ENCODE measurements around the gene GAREM1.
"Not testable (repeated sequence)": the region's sequence is repeated elsewhere in the genome, so short reads cannot be mapped to it uniquely, and the experiment has no call there.

GAREM1 gene

DNA sequence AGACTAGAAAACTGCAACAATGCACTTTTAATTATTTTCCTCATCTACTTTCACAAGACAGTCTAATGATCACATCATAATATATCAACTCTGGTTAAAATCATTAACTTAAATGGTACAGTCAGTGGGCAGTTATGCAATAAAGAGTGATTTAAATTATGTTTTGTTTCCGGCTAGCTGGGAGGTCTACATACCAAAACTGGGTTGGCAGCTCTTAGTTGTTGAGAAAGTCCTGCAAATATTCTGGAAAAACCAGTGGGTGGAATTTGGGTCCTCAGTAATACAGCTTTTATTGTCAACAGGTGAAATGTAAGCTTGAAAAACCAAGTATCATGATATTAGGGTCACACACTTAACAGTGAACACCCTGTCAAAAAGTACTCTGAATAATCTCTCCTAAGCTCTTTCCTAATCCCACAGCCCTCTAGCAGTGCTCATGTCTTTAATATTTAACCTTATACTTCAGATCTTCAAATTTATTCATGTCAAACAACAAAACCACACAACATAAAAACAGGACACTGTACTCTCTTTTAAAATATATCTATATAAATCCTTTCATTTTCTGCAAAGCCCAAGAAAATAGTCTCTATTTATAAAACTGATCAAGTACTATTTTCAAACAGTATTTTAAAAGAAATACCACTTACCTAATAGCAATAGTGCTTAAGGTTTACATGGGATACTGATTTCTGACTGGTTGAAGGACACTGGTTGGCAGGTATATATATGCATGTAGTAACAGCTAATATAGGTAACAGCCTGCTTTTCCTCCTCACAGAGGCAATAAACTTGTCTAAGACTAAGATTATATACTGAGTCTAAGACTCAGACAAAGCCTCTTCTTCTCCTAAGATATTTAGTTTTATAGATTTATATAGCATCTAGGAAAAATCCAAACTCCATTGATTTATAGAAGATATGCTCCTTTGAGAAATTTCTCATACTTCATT, 103.8 kb downstream of the GAREM1 start:
- DNase-seq, result no peak

DNA sequence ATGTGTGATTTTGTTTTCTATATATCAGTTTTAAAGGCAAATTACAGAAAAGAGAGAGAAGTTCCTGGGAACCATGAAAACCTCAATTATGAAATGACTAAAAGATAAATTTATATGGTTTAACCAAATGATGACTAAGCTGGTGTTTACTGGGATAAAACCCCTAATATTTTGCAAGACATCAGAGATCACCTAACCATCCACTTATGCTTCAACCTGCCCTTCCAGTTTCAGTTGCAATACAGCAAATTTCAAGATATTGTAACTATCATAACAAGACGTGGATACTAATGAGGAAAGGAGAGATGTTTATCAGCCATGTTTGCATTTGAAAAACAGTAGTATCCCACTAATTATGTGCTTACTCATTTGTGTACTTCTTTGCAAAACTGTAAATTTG, 108.2 kb downstream of the GAREM1 start:
- no peak for DNase-seq

DNA sequence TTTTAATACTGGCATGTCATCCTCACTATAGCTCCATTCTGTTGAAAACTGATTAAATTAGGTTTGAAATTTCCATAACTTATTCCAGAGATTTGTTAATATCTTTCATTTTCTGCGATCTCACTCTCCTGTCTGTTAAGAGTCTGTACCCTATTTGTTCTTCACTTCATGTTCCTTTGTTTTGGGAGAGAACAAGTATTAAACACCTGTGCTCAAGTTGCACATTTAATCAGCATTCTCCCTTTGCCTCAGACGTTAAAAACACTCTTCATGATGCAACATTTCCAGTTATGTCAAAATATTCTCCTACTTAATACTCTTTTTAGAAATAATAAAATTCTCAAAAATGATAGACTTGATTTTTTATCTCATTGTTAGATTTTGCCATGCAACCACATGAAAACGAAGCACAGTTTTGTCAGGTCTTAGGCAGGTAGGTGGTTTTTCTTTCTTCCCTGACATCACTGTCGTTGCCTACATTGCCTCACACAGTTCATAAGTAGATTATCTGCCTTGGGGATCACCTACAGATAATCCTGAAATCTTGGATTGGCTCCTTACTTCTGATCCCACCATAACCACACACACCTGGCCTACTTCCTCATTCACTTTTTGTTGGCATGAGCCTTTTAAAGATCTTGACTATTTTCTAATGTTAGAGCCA, 109.9 kb downstream of the GAREM1 start:
- no peak for DNase-seq

DNA sequence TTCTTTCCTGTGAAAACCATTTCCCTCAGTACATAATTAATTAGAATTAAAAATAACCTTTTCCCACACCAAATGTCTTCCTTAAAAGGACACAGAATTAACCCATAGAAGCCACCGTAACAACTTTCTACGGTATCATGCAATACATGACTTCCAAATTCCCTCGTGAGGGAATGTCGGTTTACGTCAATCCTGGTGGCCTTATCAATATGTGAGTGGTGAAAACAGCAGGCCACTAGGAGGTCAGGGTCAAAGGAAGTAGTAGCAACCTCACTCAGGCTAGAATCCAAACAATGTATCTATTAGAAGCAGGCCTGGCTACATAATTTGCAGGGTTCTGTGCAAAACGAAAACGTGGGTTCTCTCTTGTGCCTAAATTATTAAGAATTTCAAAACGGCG, 112.2 kb downstream of the GAREM1 start:
- no peak for DNase-seq

DNA sequence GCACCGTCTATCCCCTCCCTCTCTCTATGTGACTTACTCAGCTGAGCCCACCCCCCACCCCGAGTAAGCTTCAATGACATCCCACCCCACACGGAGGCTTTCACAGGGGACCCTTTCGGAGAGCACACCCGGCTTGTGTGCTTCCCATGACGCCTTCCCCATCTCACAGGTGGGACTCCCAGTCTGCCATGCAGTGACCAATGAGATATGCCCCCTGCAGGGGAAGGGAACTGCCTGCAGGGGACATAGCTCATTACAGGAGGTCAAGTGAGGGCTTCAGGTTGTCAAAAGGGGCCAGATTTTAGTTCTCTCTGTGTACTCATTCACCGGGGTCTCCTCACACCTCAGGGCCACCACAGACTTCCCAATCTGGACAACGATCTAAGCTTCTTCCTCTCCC, 112.6 kb downstream of the GAREM1 start:
- DNase-seq, result no peak

DNA sequence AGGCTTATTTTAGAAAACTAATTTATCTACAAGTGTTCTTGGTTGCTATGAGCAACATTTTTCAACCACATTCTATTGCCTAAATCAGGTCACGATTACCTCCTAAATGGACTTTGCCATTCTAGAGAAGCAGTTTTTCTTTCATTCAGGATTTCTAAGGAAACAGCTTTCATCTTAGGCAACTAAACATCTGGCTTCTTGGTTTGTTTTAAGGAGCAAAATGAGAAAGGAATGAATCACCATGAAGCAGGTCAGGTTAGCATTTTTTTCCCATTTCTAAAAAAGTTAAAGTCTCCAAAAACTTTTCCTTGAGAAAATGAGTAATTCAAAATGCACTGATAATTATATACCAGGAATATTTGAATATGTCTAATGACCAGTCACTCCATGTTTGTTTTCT, 114.8 kb downstream of the GAREM1 start:
- no peak for DNase-seq

DNA sequence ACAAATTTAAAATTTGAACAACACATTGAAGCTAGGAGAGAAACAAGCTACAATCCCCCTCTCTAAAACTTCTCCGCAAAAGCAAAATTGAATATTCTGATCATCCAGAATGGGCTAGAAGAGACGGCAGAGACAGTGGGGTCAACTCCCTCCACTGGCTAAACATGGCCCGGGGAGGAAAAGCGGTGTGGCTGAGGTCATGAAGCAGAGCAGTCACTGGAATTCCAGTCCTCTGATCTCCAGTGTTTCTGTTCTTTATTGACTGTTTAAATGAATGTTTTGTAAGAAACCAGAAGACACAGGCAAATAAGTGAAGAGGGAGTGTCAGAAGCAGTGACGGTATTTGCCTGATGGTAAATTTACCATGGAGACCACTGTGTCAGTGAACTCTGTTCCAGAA, 116.2 kb downstream of the GAREM1 start:
- DNase-seq, result no peak

DNA sequence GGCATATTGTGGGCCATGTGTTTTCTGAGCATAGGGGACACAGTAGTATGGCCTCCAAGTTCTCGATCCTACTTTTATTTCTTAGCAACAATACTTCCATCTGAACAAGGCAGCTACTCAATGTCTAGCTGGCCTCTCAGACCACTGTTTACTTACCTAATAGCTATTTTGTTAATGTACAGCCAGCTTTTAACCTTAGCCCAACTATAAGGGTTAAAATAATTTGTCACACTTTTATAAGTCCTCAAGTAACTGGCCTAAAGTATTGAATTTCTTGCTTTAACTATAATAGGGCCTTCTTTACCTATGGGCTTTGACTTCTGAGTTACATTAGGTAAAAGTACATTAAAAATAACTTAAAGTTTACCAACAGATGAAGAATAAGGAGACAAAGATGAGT, 117.4 kb downstream of the GAREM1 start:
- DNase-seq, result no peak

DNA sequence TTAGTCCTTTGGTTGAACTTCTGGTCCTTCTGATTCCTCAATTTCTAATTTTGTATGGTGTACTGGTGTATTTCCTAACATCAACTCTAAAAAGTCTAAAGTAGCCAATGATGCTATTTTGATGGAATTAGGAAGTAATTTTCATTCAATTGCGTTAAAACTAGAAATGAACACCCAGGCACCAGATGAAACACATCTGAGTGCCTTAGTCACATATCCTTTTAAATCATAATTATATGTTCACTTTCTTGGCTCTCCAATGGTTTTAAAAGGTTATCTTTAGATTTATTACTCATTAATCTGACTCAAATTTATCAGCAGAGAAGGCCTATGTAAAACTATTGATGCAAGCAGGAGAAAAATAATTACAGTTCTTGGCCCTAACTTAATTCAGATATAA, 119.7 kb downstream of the GAREM1 start:
- DNase-seq, result no peak

DNA sequence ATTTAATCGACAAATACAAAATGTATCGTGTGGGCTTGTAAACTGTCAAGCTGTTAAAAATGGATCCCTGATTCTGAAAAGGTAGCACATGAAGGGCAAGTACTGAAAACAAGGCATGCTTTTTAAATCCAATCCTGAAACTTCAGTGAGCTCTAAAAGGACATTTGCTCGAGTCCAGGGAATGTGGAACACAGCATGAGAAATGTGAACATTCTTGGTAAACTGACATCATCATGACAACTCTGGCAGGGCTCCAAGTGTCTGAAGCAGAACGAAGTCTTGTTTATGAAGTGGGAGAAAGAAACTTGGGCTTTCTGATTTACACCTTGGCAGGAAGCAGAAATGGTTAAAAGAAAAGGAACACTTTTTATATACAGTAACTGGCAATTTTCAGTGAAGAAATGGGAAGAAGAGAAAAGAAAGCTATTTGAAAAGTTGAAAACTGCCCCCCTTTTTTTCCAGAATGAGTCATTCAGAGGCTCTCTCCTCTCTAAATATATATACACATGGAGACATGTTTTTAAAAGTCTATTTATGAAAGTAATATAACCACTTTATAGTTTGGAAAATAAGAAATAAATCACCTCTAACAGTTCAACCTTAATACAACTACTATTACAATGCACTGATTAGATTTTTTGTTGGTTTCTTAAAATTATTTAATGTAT, 120.8 kb downstream of the GAREM1 start:
- peak; percentile 3 for DNase-seq

DNA sequence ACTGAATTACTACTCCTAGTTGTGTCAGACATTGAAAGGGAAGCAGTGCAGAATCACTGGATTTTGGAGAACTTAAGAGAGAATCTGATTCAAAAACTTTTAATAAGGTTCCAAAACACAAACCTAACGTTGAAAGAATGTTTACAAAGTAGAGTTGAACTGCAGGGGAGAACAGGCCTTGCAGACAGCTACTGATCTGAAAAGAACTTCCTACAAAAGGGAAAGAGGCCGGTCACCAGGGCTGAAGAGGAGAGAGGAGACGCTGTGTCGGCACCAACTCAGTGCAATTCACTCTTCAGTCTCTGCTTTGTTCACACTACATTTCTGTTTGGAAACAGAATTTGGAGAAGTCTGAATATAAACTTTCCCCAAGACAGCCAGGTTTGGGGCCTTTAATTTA, 124.0 kb downstream of the GAREM1 start:
- no peak for DNase-seq

DNA sequence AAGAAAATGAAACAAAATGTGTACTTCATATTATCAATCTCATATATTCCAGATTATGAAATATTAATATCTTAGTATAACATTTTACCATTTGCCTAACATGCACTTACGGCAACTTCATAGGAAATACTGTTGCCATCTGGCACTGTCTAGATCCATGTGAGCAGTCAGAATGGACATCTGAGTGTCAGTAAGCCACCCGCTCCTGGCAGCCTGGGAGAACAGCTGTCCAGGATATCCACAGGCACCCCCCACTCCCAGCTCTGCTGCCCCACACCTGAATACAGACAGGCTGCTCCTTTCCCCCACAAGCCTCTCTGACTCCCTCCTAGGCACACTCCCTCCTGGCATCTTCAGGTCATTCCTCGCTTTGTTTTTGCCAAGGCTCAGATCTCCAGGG, 127.0 kb downstream of the GAREM1 start:
- DNase-seq, result no peak

DNA sequence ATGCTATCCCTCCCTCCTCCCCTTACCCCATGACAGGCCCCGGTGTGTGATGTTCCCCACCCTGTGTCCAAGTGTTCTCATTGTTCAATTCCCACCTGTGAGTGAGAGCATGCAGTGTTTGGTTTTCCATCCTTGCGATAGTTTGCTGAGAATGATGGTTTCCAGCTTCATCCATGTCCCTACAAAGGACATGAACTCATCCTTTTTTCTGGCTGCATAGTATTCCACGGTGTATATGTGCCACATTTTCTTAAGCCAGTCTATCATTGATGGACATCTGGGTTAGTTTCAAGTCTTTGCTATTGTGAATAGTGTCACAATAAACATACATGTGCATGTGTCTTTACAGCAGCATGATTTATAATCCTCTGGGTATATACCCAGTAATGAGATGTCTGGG, 129.6 kb downstream of the GAREM1 start:
- DNase-seq, result not testable (repeated sequence)

DNA sequence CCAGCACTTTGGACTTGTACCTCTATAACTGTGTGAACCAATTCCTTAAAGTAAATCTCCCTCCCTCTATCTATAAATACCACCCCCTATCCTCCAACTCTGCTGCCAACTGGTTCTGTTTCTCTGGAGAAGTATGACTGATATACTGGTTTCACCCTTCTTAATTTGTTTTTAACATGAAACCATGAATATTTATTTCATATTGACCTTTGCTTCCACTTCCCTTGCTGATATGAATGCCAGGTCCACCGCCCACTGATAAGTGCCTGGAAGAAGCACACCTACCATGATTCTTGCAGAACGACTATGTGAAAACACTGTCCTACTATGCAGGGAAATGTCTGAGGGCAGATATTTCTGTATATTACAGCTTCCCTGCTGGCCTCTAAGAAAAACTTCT, 131.6 kb downstream of the GAREM1 start:
- DNase-seq, result no peak

DNA sequence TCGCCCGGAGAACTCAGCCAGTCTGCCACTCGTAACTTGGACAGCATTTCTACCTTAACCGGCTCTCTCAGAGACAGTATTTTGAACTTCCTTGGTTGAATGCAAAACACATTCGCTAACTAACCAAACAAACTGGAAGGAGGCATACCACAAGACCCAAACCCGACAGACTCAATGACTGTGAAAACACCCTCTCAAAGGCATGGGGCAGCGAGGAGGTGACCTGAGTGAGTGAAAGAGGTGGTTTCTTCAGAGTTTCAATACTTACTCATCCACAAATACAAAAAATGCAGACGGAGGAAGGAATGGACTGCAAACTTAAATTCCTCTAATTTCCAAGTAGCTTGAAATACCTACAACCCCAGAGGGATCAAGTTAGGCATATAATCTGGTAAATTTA, 132.9 kb downstream of the GAREM1 start:
- DNase-seq, result no peak

DNA sequence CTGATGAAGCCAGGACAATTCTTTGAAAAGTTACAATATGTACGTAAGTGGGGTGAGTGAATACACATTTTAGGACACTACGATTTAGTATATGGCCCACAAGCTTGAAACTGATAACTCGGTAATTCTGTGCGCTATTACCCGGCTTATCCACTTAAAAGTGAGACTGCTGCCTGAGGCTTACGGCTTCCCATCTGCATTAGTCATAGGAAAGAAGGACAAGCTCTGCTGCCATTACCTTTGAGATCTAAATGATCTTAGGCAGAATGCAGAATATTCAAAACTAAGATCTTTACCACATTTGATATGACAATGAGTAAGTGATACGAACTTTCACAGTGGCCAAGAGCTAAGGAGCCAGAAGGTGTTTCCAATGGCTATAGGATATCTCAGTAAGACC, 133.3 kb downstream of the GAREM1 start:
- no peak for DNase-seq

DNA sequence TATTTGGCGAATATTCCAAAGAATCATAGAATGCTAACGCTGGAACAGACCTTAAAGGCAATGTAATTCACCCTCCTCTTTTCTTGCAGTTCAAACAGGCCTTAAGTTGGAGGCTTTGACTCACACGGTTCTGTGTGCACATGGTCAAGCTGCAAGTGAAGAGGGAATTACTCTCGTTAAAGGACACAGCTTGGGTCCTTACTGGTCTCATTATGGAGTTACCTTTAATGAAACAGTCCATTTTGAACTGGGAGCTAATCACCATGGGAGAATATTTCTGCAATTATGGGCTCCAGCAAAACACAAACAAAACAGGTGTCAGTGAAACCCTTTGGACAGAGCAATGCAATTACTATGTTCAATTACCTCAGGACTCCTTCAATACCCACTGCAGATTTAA, 135.5 kb downstream of the GAREM1 start:
- no peak for DNase-seq

DNA sequence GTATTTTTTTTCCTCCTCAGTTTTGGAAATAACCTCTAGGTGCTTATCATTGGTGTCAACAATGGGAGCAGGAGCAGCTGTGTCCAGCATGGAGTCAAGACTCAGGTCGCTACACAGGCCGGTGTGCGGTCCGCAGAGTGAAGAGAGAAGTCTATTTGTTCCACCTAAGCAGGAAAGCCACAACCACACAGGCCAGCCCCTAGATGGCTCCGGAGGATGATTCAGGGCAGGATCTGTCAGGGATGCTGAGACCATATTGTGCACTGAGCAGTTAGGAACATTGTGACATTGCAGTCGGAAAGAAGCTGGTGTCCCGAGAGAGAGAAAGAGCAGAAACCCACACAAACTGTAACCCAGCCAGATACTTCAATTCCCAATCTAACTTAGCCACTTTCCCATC, 136.9 kb downstream of the GAREM1 start:
- no peak for DNase-seq

DNA sequence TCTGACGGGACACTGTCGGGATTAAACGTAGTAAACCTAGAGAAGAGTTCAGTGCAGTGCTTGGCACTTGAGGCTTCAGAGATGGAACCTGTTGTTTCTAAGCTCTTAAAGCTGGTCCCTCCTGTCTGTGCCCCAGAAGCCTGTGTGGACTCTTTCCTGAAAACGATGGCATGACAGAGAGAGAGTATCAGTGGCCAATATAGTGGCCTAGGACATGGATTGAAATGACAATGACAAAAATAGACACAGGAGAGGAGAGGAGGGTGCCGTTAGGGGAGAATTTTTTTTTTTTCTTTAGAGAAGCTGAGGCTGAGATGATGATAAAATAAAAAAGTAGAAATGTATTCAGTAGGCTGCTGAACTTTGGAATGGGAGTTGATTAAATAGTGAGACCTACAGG, 138.0 kb downstream of the GAREM1 start:
- DNase-seq, result no peak

DNA sequence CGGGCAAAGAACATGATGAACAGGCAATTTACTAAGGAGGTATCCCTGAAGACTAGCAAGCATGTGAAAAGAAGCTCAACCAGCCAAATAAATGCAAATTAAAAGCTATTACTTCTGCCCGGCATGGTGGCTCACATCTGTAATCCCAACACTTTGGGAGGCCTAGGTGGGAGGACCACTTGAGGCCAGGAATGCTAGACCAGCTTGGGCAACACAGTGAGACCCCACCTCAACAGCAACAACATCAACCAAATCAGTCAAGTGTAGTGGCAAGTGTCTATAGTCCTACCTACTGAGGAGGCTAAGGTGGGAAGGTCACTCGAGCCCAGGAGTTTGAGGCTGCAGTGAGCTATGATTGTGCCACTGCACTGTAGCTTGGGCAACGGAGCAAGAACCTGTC, 141.7 kb downstream of the GAREM1 start:
- no peak for DNase-seq

DNA sequence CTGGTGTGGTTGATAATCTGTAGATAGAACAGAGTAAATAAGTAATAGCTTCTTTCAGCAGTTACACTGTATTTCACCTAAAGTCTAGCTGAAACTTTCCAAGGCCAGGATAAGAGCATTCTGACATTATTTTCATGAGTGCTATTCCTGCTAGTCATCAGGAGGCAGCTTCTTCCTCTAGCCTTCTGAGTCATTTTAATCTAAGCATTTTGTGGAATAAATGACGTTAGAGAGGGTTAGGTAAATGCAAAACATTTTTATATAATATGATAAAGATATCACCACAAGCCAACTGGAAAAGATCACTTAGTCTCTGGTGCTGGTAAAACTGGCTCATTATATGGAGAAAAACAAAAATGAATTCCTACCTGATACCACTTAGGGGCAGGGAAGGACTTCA, 142.3 kb downstream of the GAREM1 start:
- no peak for DNase-seq

DNA sequence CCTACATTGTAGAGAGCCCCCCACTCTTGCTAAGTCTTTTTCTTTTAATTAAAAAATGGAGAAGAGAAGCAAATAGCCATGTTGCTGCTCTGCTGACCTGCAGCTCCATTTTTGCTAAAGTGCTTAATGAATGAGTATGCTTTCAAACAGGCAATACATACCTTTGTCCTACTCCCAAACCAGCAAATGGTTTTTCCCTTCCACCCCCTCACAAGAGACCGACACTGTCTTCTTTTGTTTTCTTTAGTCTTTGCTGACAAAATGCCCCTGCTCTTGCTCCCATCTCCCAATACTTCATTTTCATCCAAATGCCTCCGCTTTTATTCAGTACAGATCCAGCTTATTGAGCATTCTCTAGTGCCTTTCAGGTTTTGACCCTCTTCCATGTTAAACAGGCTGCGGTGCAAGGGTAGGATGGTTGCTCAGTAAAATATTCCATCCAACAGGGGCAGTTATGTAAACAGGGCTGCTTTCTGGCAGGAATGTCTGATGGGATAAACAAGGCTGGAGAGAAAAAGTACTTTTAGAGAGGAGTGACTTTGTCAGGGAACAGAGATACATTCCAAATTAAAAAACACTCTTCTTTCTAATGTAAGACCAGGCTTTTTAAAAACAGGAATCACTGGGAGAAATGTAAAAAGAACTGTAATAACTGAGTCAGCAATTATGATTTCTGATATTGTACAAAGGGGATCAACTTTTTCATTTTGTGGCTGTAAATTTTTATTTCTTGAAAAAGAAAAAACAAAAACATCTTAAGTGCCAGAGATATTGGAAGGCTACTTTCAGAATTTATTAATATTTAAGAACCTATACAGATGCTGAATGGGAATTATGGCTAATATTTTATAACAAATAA, 144.0 kb downstream of the GAREM1 start:
- no peak for DNase-seq

DNA sequence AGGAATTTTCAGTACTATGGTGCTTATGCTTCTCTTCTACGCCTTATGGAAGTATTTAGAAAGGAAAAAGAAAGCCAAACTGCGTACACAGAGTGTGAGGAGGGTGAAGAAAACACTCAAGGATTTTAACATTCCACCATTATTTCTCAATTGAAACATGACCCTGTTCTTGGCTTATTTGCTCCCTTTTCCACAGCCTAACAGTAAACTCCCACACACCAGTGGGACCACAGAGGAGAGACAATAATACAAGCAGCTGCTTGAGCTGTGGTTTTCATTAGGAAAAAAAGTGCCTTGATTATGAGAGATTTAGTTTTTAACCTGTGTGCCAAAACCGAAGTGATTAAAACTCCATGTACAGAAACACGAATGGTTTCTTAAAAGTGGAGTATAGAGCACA, 146.5 kb downstream of the GAREM1 start:
- DNase-seq, result no peak

Measured in inflammatory macrophage treated with lipopolysaccharide for 4 hours (primary cell).